Mucosa of rectum (tissue), 2 donors: Measurements from ENCODE around the gene KRTCAP3.

Source experiments
- H3K27ac ChIP-seq, 2 donors: one replicate each; pipeline ENCODE4 v1.7.0; 2013; ENCODE audit warnings: inconsistent platforms in 2 of 2, low read depth in 2 of 2, low read length in 2 of 2
- H3K27me3 ChIP-seq, 2 donors: one replicate each; pipeline ENCODE4 v1.7.0; 2013; ENCODE audit warnings: low read length in 2 of 2; ENCODE audit not compliant: control insufficient read depth in 2 of 2, insufficient read depth in 2 of 2
- H3K36me3 ChIP-seq, 2 donors: one replicate each; pipeline ENCODE4 v1.7.0; 2013; ENCODE audit warnings: low read length in 2 of 2; ENCODE audit not compliant: control insufficient read depth in 2 of 2, insufficient read depth in 2 of 2
- H3K4me1 ChIP-seq, 2 donors: one replicate each; pipeline ENCODE4 v1.7.0; 2013; ENCODE audit warnings: low read length in 2 of 2, mild to moderate bottlenecking in 1 of 2; ENCODE audit not compliant: control insufficient read depth in 2 of 2, insufficient read depth in 2 of 2
- H3K4me3 ChIP-seq, 2 donors: one replicate each; pipeline ENCODE4 v1.7.0; 2013; ENCODE audit warnings: low read length in 2 of 2
- H3K9ac ChIP-seq, 2 donors: one replicate each; pipeline ENCODE4 v1.7.0; 2013; ENCODE audit warnings: low read length in 2 of 2, low read depth in 1 of 2, mild to moderate bottlenecking in 1 of 2
- H3K9me3 ChIP-seq, 2 donors: one replicate each; pipeline ENCODE4 v1.7.0; 2013; ENCODE audit warnings: low read length in 2 of 2; ENCODE audit not compliant: control insufficient read depth in 2 of 2
- donor health status: healthy.
- donor health status: Normal muscosa, but diverticular disease.

Gene KRTCAP3

GRCh38 chr2:27471961-27472360, 29.8 kb downstream of the KRTCAP3 start:
- Histone ChIP-seq H3K9ac (no peak overlapping the region), H3K36me3 (peaks cover 0 to 18% of the 10 kb centered on the region in 2 donors), H3K9me3 (no peaks in the 10 kb centered on the region), H3K4me1 (no peaks in the 10 kb centered on the region), H3K27me3 (no peaks in the 10 kb centered on the region), H3K27ac (no peak overlapping the region), H3K4me3 (no peak overlapping the region)

DNA sequence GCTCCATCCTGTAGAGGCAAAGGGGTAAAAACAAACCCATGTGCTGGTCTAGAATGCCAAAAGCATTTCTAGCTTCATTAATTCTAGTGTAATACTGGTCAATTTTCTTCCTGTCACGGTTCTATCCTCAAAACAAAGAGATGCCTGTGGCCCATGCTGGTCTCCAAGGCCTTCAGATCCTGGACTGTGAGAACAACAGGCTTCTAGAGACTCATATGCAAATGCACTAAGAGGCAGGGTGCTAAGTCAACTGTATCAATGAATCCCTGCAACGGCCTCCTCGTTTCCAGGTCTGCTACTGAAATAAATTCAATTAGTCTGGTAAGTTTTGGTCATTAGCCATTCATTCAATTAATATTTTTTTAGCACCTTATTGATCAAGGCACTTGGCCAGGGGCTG, 43.3 kb downstream of the KRTCAP3 start:
- peaks cover 5 to 7% of the 10 kb centered on the region in 2 donors for H3K4me1 ChIP-seq
- no peak overlapping the region for H3K27ac ChIP-seq
- no peaks in the 10 kb centered on the region for H3K27me3 ChIP-seq
- no peaks in the 10 kb centered on the region for H3K9me3 ChIP-seq
- no peak overlapping the region for H3K9ac ChIP-seq
- H3K4me3 ChIP-seq, result no peak overlapping the region
- H3K36me3 ChIP-seq, result peaks cover 11 to 16% of the 10 kb centered on the region in 2 donors

DNA sequence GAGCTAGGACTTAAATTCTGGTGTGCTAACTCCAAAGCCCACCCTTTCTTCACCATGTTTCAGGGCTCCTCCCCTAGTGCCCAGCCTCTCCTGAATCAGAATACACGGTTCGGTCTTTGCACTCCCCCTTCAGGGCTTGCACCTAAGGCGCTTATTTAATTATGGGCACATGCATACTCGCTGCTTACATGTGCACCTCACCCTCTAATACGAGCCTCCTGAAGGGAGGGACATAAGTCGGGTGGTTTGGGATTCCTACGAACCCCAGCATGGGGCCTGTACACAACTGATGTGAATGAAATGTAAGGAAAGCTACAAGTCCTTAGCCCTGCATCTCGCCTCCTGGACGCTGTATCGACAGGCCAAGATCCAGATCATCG, 46.9 kb downstream of the KRTCAP3 start:
- Histone ChIP-seq H3K9me3 (no peaks in the 10 kb centered on the region), H3K9ac (peak overlapping the region; percentile 70 to 77), H3K4me1 (peaks cover 5 to 7% of the 10 kb centered on the region in 2 donors), H3K27ac (peak overlapping the region; percentile 10 to 68), H3K4me3 (peak overlapping the region; percentile 59 to 97), H3K36me3 (peaks cover 0 to 4% of the 10 kb centered on the region in 2 donors), H3K27me3 (peaks cover under 1 to 3% of the 10 kb centered on the region in 2 donors)

DNA sequence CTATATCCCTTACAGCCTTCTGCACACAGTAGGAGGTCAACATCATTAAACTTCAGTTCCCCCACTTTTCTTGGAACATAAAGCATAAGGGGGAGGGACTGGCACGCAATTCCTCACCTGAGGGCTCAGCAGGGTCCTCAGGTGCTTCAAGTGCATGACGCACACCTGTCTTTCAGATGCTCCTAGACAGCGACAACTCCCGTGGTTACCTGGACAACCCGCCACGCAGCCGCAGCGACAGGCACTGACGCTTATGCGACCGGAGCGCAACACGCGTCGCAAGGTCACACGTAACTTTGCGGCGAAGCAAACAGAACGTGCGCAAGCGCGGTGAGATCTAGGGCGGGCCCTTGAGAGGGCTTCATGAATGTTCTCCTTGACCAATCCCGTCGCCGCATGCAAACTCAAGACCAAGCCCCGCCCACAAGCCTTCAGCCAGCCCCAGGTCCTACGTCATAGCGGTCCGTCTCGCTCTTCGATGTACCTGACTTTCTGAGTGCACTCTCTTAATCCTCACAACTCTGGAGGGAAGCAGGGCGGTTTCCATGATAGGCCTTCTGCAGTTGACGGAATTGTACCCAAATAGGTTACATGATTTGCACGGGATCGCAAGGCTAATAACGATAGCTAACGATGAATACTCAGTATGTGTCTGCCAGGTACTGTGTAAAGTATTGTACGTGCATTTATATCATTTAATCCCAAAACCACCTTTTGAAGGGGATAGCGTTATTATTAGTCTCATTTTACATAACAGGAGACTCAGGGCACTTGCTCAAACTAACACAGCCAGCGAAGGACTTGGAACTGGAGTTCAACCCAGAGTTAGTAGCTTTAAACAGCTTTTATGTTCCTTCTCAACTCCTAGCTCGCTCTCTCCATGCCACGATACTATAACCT, 47.6 kb downstream of the KRTCAP3 start, which contains the start of gene IFT172:
IFT172 (minus strand) TSS at position 246 of the 900 bp plus-strand sequence; CDS start at position 156, 90 bp downstream.
- peaks cover 4 to 6% of the 10 kb centered on the region in 2 donors for H3K27me3 ChIP-seq
- peaks cover 5 to 7% of the 10 kb centered on the region in 2 donors for H3K4me1 ChIP-seq
- H3K9me3 ChIP-seq, result no peaks in the 10 kb centered on the region
- peaks cover 0 to 1% of the 10 kb centered on the region in 2 donors for H3K36me3 ChIP-seq
- H3K4me3 ChIP-seq, result peak within 1 kb of the TSS; percentile 59 to 97
- peak within 1 kb of the TSS; percentile 70 to 77 for H3K9ac ChIP-seq
- peak within 1 kb of the TSS; percentile 54 to 68 for H3K27ac ChIP-seq

- no peaks in the 10 kb centered on the region for H3K9me3 ChIP-seq
- H3K4me1 ChIP-seq, result peaks cover 8 to 10% of the 10 kb centered on the region in 2 donors
- no peak overlapping the region for H3K27ac ChIP-seq
- H3K9ac ChIP-seq, result no peak overlapping the region
- H3K4me3 ChIP-seq, result no peak overlapping the region
- peaks cover 13 to 24% of the 10 kb centered on the region in 2 donors for H3K27me3 ChIP-seq
- no peaks in the 10 kb centered on the region for H3K36me3 ChIP-seq
These were observed 50.4 kb downstream of the KRTCAP3 start for GRCh38 chr2:27492557-27492956.

- Histone ChIP-seq H3K27me3 (peaks cover 13 to 24% of the 10 kb centered on the region in 2 donors), H3K9me3 (no peaks in the 10 kb centered on the region), H3K9ac (no peak overlapping the region), H3K27ac (no peak overlapping the region), H3K36me3 (no peaks in the 10 kb centered on the region), H3K4me1 (peaks cover 8 to 9% of the 10 kb centered on the region in 2 donors), H3K4me3 (no peak overlapping the region)
These were observed 51.7 kb downstream of the KRTCAP3 start for GRCh38 chr2:27493948-27494283.
